ENCODE data around the gene ASB15. TPM values are rescaled to one million over a fixed set of nuclear protein-coding genes. Genes with fewer than 3 reads are reported as not detected.

ASB15 gene
- total and polyA plus RNA-seq, 8 donors, result not detected

GRCh38 chr7:123641901-123642300, 40.3 kb downstream of the ASB15 start:
- 82 to 89% (median 87%) methylated on average over 5 of the region's 5 CpGs for WGBS, 5 donors
- Histone ChIP-seq H3K9me3 (no peaks in the 10 kb centered on the region), H3K4me1 (peaks cover 0 to 12% (median 7%) of the 10 kb centered on the region in 4 donors), H3K4me3 (no peak overlapping the region), H3K27ac (no peak overlapping the region), H3K36me3 (no peaks in the 10 kb centered on the region), H3K27me3 (no peaks in the 10 kb centered on the region)
- intact Hi-C loops (cut with DNase I; ENCODE audit: low total_unique reads), result loop anchor here (5.0 kb wide), 1 partner anchor 220 kb away; no protein-coding TSS in a partner anchor
- TF ChIP-seq POLR2A (IDR thresholded peaks at IDR 0.05) (no peak), EP300 (IDR thresholded peaks at IDR 0.05) (no peak), CTCF (IDR thresholded peaks at IDR 0.05) (no peak)
- no peak for DNase-seq

GRCh38 chr7:123643495-123644441, 42.1 kb downstream of the ASB15 start:
- no peak for TF ChIP-seq EP300 (IDR thresholded peaks at IDR 0.05)
- TF ChIP-seq CTCF (IDR thresholded peaks at IDR 0.05), result no peak
- no peak for TF ChIP-seq POLR2A (IDR thresholded peaks at IDR 0.05)
- TF ChIP-seq POLR2AphosphoS5 (IDR thresholded peaks at IDR 0.05), result peak in 1 of 3 donors; percentile 26
- H3K4me1 ChIP-seq, result peaks cover 0 to 12% (median 7%) of the 10 kb centered on the region in 4 donors
- no peaks in the 10 kb centered on the region for H3K36me3 ChIP-seq
- intact Hi-C loops (cut with DNase I; ENCODE audit: low total_unique reads), result loop anchor here (5.0 kb wide), 1 partner anchor 219 kb away; no protein-coding TSS in a partner anchor
- no peak overlapping the region for H3K4me3 ChIP-seq
- peak overlapping the region in 1 of 5 donors; percentile 35 for H3K27ac ChIP-seq
- DNase-seq, result peak in 1 of 2 donors; percentile 70
- no peaks in the 10 kb centered on the region for H3K27me3 ChIP-seq
- no peaks in the 10 kb centered on the region for H3K9me3 ChIP-seq
- WGBS, 5 donors, result 19 to 27% (median 24%) methylated on average over 6 of the region's 6 CpGs

DNA sequence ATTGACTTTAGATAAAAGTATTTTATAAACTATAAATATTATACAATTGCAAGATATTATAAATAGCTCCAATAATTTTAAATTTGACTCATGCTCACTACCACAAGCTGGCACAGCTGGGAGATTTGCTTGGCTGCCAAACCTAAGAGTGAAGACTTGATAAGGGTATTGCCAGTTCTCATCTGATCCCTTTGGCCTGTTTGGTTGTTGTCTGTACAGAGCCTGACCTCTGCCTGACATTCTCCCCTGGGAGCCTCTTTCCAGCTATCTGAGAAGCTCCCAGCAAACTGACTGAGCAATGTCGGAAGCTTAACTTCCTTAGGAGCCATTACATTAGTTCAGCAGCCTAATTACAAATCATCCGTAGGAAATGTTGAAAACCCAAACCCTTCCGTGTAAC, 43.9 kb downstream of the ASB15 start:
- intact Hi-C loops (cut with DNase I; ENCODE audit: low total_unique reads), result no loop called here
- peak in 1 of 2 donors; percentile 16 for DNase-seq
- H3K4me1 ChIP-seq, result peaks cover 0 to 12% (median 7%) of the 10 kb centered on the region in 4 donors
- no peak for TF ChIP-seq EP300 (IDR thresholded peaks at IDR 0.05)
- no peak for TF ChIP-seq POLR2AphosphoS5 (IDR thresholded peaks at IDR 0.05)
- no peak for TF ChIP-seq POLR2A (IDR thresholded peaks at IDR 0.05)
- TF ChIP-seq CTCF (IDR thresholded peaks at IDR 0.05), result no peak
- 59 to 74% (median 73%) methylated on average over 3 of the region's 3 CpGs for WGBS, 5 donors
- H3K36me3 ChIP-seq, result no peaks in the 10 kb centered on the region
- no peak overlapping the region for H3K27ac ChIP-seq
- H3K9me3 ChIP-seq, result no peaks in the 10 kb centered on the region
- H3K4me3 ChIP-seq, result no peak overlapping the region
- no peaks in the 10 kb centered on the region for H3K27me3 ChIP-seq

- TF ChIP-seq POLR2AphosphoS5 (IDR thresholded peaks at IDR 0.05) (no peak), CTCF (IDR thresholded peaks at IDR 0.05) (no peak), POLR2A (IDR thresholded peaks at IDR 0.05) (no peak), EP300 (IDR thresholded peaks at IDR 0.05) (no peak)
- H3K27ac ChIP-seq, result no peak overlapping the region
- 81 to 89% (median 85%) methylated on average over 7 of the region's 7 CpGs for WGBS, 5 donors
These were observed 45.6 kb downstream of the ASB15 start for GRCh38 chr7:123647106-123647730.

More at GRCh38 chr7:123647106-123647730, 45.6 kb downstream of the ASB15 start:
- Histone ChIP-seq H3K9me3 (no peaks in the 10 kb centered on the region), H3K36me3 (no peaks in the 10 kb centered on the region), H3K4me1 (peaks cover 0 to 12% (median 7%) of the 10 kb centered on the region in 4 donors), H3K4me3 (no peak overlapping the region), H3K27me3 (no peaks in the 10 kb centered on the region)
- intact Hi-C loops (cut with DNase I; ENCODE audit: low total_unique reads), result no loop called here
- DNase-seq, result no peak

Measured in stomach (tissue), 9 donors.